MCF 10A (cell line): ENCODE results near the gene GOLPH3. TPM values are rescaled to one million over a fixed set of nuclear protein-coding genes. Genes with fewer than 3 reads are reported as not detected.
"Not testable (repeated sequence)": the region's sequence is repeated elsewhere in the genome, so short reads cannot be mapped to it uniquely, and the experiment has no call there.

Experiments
- Bru-seq: library from RNA; stranded (reverse); fragments of 400-500 nt; gene quantifications from one replicate; lab custom pipeline; 2021; lab: Mats Ljungman, UMichigan
- BruChase-seq, 2 experiments: library from RNA; stranded (reverse); fragments of 400-500 nt; gene quantifications; one replicate each; lab custom pipeline; 2021; lab: Mats Ljungman, UMichigan
- BruUV-seq: library from RNA; stranded (reverse); fragments of 400-500 nt; replicated peaks from 2 replicates; lab custom pipeline; 2021; lab: Mats Ljungman, UMichigan
- CTCF ChIA-PET: fragments of 300-600 bp; sonication (Branson Sonifier 250); formaldehyde crosslinking; extraction: SDS; loops from one replicate; lab custom pipeline; 2021; ENCODE audit warnings: antibody characterized with exemption, inconsistent platforms; lab: Yijun Ruan, JAX
- POLR2A ChIA-PET: fragments of 300-600, 350-650 bp; sonication (Branson Sonifier 250); formaldehyde crosslinking; extraction: SDS; loops from one replicate; lab custom pipeline; 2020; ENCODE audit warnings: antibody characterized with exemption, inconsistent platforms; lab: Yijun Ruan, JAX
- DNase-seq: peaks from one replicate; pipeline ENCODE4 v3.0.0-alpha.2; 2018; ENCODE audit not compliant: unreplicated experiment
- H3K27ac Mint-ChIP-seq: one replicate; pipeline ENCODE4 v1.8.0; 2022; ENCODE audit warnings: mild to moderate bottlenecking, low read depth, mixed read lengths; ENCODE audit not compliant: unreplicated experiment
- H3K27me3 Mint-ChIP-seq: one replicate; pipeline ENCODE4 v1.8.0; 2022; ENCODE audit warnings: mixed read lengths; ENCODE audit not compliant: insufficient read depth, unreplicated experiment
- H3K36me3 Mint-ChIP-seq: one replicate; pipeline ENCODE4 v1.8.0; 2022; ENCODE audit warnings: mild to moderate bottlenecking, moderate library complexity, mixed read lengths; ENCODE audit not compliant: insufficient read depth, unreplicated experiment
- H3K4me1 Mint-ChIP-seq: one replicate; pipeline ENCODE4 v1.8.0; 2022; ENCODE audit warnings: mixed read lengths; ENCODE audit not compliant: insufficient read depth, unreplicated experiment
- H3K4me3 Mint-ChIP-seq: one replicate; pipeline ENCODE4 v1.8.0; 2022; ENCODE audit warnings: mild to moderate bottlenecking, moderate library complexity, mixed read lengths; ENCODE audit not compliant: unreplicated experiment
- H3K9me3 Mint-ChIP-seq: one replicate; pipeline ENCODE4 v1.8.0; 2022; ENCODE audit warnings: mixed read lengths; ENCODE audit not compliant: unreplicated experiment
- intact Hi-C: fragments of 100-400 bp; cut with micrococcal nuclease; formaldehyde crosslinking; loops from 2 replicates; pipeline ENCODE4 v1.14.1; 2022
- long read RNA-seq: library from polyadenylated mRNA; stranded (forward); transcript quantifications from one replicate; pipeline ENCODE4 v2.0.0, GENCODE V29; 2022
- total RNA-seq: library from RNA; stranded (reverse); gene quantifications from 2 replicates; pipeline ENCODE4 v1.2.3, GENCODE V29; 2022
- TF ChIP-seq, protein P1 (sequence below): fragments of 200-600 bp; IDR thresholded peaks from one replicate; pipeline ENCODE4 v1.8.0; 2022; ENCODE audit warnings: antibody characterized with exemption, mild to moderate bottlenecking; ENCODE audit not compliant: unreplicated experiment

GOLPH3 gene
- total RNA-seq (69.5 and 89.6 TPM in 2 replicates), Bru-seq, nascent RNA (percentile 90 among the genes with signal in this experiment), BruChase-seq, experiment 1, labeled RNA remaining after a 6-hour chase (percentile 91 among the genes with signal in this experiment), BruChase-seq, experiment 2, labeled RNA remaining after a 2-hour chase (percentile 92 among the genes with signal in this experiment)
- long read RNA-seq, transcript GOLPH3-203 (3 exons, 665 nt): minor isoform, 6 of 244 reads
- long read RNA-seq, transcript GOLPH3-201 (4 exons, 2,721 nt): major isoform, 227 of 244 reads
- long read RNA-seq, partial matches to known transcripts: 0 of 244 reads
- long read RNA-seq, other reads (novel, unspliced or antisense): 11 of 244 reads

DNA sequence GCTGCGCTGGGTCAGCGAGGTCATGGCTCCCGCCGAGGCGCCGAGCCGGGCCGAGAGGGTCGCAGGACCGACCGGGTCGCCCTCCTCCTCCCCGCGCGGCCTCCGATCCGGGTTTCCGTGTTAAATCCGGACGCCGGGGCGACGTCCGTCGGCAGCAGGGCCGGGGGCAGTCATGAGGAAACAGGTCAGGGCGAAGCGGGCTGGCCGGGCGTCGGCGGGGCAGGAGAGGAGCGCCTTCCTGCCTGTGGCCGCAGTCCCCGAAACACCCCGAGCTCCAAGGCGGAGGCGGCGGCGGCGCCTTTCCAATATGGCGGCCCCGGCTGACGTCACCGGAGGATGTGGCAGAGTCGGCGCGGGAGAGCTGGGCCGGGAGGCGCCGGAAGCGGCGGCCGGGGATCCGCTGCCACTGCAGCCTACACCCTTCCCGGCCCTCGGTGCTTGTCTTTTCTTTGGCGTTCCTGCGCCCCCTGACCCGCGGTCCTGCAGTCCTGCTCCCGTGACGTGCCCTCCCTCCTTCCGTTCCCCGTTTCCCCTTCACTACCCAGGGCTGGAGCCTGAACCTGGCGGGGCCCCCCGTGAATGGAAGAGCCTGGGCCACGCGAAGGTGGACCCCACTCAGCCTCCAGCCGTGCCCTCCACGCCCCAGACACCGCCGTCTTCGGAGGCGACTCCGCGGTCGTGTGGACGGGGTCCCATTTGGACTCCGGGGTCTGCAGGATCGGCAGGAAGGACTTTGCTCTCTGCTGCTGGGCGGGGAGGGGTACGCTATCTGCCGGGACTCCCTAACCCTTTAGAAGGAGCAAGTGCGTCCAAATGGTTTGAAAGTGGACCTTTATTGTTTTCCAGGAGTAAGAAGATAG, at the start of gene GOLPH3:
TSS of gene GOLPH3 (minus strand) at position 309 of the 860 bp plus-strand sequence. CDS start at position 24, 285 bp downstream.
- no peaks in the 10 kb centered on the region for H3K9me3 Mint-ChIP-seq
- intact Hi-C loops: no loop called here
- peaks cover 48% of the 10 kb centered on the region for H3K36me3 Mint-ChIP-seq
- ChIA-PET POLR2A (interaction anchor here (0.6 to 2.8 kb wide), 15 partner anchors 9 to 1658 kb away, joined by 3 to 23 read pairs (median 4); partner anchors contain the start of genes C5orf22, DROSHA and MTMR12), CTCF (no interaction called here)
- H3K27me3 Mint-ChIP-seq: no peaks in the 10 kb centered on the region
- peak within 1 kb of the TSS; percentile 98 for H3K4me3 Mint-ChIP-seq
- TF ChIP-seq, protein P1, sequence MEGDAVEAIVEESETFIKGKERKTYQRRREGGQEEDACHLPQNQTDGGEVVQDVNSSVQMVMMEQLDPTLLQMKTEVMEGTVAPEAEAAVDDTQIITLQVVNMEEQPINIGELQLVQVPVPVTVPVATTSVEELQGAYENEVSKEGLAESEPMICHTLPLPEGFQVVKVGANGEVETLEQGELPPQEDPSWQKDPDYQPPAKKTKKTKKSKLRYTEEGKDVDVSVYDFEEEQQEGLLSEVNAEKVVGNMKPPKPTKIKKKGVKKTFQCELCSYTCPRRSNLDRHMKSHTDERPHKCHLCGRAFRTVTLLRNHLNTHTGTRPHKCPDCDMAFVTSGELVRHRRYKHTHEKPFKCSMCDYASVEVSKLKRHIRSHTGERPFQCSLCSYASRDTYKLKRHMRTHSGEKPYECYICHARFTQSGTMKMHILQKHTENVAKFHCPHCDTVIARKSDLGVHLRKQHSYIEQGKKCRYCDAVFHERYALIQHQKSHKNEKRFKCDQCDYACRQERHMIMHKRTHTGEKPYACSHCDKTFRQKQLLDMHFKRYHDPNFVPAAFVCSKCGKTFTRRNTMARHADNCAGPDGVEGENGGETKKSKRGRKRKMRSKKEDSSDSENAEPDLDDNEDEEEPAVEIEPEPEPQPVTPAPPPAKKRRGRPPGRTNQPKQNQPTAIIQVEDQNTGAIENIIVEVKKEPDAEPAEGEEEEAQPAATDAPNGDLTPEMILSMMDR: no peak
- no TSS peak for BruUV-seq
- peak; percentile 87 for DNase-seq
- peaks cover 28% of the 10 kb centered on the region for H3K4me1 Mint-ChIP-seq
- peak within 1 kb of the TSS; percentile 95 for H3K27ac Mint-ChIP-seq

GRCh38 chr5:32222723-32223470, 48.8 kb upstream of the GOLPH3 start:
- intact Hi-C loops: no loop called here
- no peaks in the 10 kb centered on the region for H3K9me3 Mint-ChIP-seq
- H3K27ac Mint-ChIP-seq: no peak overlapping the region
- H3K36me3 Mint-ChIP-seq: peaks cover 9% of the 10 kb centered on the region
- no peak overlapping the region for H3K4me3 Mint-ChIP-seq
- TF ChIP-seq, protein P1: no peak
- no peaks in the 10 kb centered on the region for H3K4me1 Mint-ChIP-seq
- no TSS peak for BruUV-seq
- DNase-seq: no peak
- H3K27me3 Mint-ChIP-seq: no peaks in the 10 kb centered on the region
- ChIA-PET CTCF (interaction anchor here (0.8 to 2.9 kb wide), 2 partner anchors 10 to 338 kb away, joined by 3 to 18 read pairs; no protein-coding TSS in a partner anchor), POLR2A (no interaction called here)

DNA sequence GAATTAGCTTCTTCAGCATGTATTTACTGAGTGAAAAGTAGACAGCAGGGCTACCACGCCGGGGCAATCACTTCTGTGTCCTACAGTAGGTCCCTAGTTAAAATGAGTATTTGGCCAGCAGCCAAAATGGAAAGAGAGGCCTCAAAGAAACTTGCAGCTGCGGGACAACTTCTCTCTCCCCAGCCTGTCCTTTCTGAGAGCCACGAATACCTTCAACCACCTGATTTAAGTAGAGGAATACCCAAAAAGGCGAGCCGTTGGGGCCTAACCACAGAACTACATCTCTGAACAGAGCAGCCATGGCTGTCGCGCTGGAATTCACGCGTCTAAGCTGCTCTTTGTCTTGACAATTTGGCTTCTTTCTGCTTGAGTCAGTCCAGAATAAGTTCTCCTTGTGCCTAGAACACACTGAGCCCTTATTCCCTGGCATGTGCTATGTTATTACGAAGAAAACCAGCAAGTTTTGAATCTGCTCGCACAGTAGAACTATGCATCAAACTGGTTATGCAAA, 43.8 kb upstream of the GOLPH3 start:
- CTCF ChIA-PET: interaction anchor here (0.7 to 1.6 kb wide), 3 partner anchors 14 to 113 kb away, joined by 3 to 6 read pairs (median 4); no protein-coding TSS in a partner anchor
- no peak overlapping the region for H3K27ac Mint-ChIP-seq
- no TSS peak for BruUV-seq

GRCh38 chr5:32214344-32214743, 40.2 kb upstream of the GOLPH3 start:
- not testable (repeated sequence) for H3K9me3 Mint-ChIP-seq

More for the DNA sequence above, 43.8 kb upstream of the GOLPH3 start:
- POLR2A ChIA-PET: no interaction called here
- TF ChIP-seq, protein P1: no peak
- Mint-ChIP-seq H3K27me3 (no peaks in the 10 kb centered on the region), H3K36me3 (no peaks in the 10 kb centered on the region), H3K4me1 (no peaks in the 10 kb centered on the region), H3K9me3 (no peaks in the 10 kb centered on the region), H3K4me3 (no peak overlapping the region)
- DNase-seq: no peak
- intact Hi-C loops: no loop called here

More at GRCh38 chr5:32214344-32214743, 40.2 kb upstream of the GOLPH3 start:
- intact Hi-C loops, H3K4me1 Mint-ChIP-seq, BruUV-seq, H3K36me3 Mint-ChIP-seq, H3K27ac Mint-ChIP-seq, H3K4me3 Mint-ChIP-seq, POLR2A ChIA-PET, CTCF ChIA-PET, DNase-seq, H3K27me3 Mint-ChIP-seq: not testable (repeated sequence)
